BJ (cell line): ENCODE results near the gene RAB35. TPM values are rescaled to one million over a fixed set of nuclear protein-coding genes. Genes with fewer than 3 reads are reported as not detected.

Experiments used
- CTCF ChIA-PET: fragments of 350-600 bp; formaldehyde crosslinking; extraction: SDS; loops from one replicate; lab custom pipeline; 2021; ENCODE audit warnings: antibody characterized with exemption, inconsistent platforms; lab: Yijun Ruan, JAX
- POLR2A ChIA-PET: fragments of 300-600 bp; sonication (Branson Sonifier 250); formaldehyde crosslinking; extraction: SDS; loops from one replicate; lab custom pipeline; 2021; ENCODE audit warnings: antibody characterized with exemption; lab: Charles Lee
- DNase-seq: peaks from one replicate; pipeline ENCODE4 v3.0.0-alpha.2; 2011; ENCODE audit warnings: low read depth
- H3K27me3 ChIP-seq: 2 replicates; pipeline ENCODE4 v1.6.0; 2011; ENCODE audit warnings: low read length; ENCODE audit not compliant: control insufficient read depth, insufficient read depth
- H3K36me3 ChIP-seq: 2 replicates; pipeline ENCODE4 v1.5.1; 2011; ENCODE audit warnings: low read length; ENCODE audit not compliant: control insufficient read depth, insufficient read depth
- H3K4me3 ChIP-seq: 2 replicates; pipeline ENCODE4 v1.5.1; 2011; ENCODE audit warnings: low read depth, mild to moderate bottlenecking, control low read depth, low read length
- polyA plus RNA-seq: library from polyadenylated mRNA; depleted of rRNA; stranded (reverse); fragments of >200 nt; gene quantifications from 2 replicates; pipeline ENCODE4 v1.2.3, GENCODE V29; 2011
- TF ChIP-seq, protein P1 (sequence below): IDR thresholded peaks from 2 replicates; pipeline ENCODE4 v1.5.1; 2011; ENCODE audit warnings: low read depth, mild to moderate bottlenecking, control low read depth, inconsistent platforms, low read length, moderate library complexity; ENCODE audit not compliant: insufficient read depth

RAB35 gene
- polyA plus RNA-seq, 1 experiment: 50.3 TPM

DNA sequence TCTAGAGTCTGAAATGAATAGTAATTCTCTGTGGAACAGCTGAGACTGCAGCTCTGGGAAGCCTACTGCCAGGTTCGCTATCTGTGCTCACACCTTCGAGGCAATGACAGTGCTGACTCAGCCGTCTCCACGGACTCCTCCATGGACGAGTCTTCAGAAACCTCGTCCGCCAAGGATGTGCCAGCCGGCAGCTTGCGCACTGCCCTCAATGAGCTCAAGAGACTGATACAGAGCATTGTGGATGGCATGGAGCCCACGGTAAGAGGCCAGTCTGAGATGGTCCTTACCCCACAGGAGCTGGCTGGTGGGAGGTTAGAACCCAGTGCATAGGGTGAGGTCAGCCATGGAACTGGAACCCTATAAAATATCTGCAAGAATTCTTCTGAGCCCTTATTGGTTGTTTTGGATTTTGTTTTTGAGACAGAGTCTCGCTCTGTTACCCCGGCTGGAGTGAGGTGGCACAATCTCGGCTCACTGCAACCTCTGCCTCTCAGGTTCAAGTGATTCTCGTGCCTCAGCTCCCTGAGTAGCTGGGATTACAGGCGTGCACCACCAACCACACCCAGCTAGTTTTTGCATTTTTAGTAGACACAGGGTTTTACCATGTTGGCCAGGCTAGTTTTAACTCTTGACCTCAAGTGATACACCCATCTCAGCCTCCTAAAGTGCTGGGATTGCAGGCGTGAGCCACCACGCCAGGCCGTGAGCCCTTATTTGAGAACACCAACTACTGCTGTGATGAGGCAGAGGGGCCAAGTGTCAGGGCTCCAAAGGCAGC is 43.9 kb downstream of the RAB35 start:
- CTCF ChIA-PET: interaction anchor here (1.2 to 1.3 kb wide), 2 partner anchors 10 to 14 kb away, joined by 3 to 4 read pairs; no protein-coding TSS in a partner anchor
- no peak for DNase-seq
- Histone ChIP-seq H3K4me3 (no peak overlapping the region), H3K27me3 (peaks cover 7% of the 10 kb centered on the region), H3K36me3 (no peaks in the 10 kb centered on the region)
- POLR2A ChIA-PET: no interaction called here
- TF ChIP-seq, protein P1, sequence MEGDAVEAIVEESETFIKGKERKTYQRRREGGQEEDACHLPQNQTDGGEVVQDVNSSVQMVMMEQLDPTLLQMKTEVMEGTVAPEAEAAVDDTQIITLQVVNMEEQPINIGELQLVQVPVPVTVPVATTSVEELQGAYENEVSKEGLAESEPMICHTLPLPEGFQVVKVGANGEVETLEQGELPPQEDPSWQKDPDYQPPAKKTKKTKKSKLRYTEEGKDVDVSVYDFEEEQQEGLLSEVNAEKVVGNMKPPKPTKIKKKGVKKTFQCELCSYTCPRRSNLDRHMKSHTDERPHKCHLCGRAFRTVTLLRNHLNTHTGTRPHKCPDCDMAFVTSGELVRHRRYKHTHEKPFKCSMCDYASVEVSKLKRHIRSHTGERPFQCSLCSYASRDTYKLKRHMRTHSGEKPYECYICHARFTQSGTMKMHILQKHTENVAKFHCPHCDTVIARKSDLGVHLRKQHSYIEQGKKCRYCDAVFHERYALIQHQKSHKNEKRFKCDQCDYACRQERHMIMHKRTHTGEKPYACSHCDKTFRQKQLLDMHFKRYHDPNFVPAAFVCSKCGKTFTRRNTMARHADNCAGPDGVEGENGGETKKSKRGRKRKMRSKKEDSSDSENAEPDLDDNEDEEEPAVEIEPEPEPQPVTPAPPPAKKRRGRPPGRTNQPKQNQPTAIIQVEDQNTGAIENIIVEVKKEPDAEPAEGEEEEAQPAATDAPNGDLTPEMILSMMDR: no peak

DNA sequence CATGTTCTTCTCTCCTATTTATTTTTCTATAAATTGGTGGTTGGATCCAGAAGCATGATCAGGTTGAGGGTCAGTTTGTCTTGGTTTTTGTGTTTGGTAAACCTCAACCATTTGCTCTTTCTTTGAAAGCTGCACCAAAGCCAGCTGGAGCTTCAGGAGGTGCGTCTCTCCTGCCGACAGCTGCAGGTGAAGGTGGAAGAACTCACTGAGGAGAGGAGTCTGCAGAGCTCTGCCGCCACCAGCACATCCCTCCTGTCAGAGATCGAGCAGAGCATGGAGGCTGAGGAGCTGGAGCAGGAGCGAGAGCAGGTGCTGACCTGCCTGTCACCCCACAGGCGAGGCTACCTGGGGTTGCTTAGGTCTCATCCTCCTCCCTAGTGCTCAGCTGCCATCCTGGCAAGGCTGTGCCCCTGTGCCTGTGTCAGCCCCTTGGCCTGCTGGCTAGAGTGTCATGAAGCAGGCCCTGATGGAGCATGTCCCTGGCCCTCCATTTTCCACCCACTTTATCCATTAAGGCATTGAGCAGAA is 45.0 kb downstream of the RAB35 start:
- TF ChIP-seq, protein P1: no peak
- ChIA-PET POLR2A (no interaction called here), CTCF (interaction anchor here (1.3 to 1.7 kb wide), 2 partner anchors 9 to 16 kb away, joined by 3 to 6 read pairs; no protein-coding TSS in a partner anchor)
- Histone ChIP-seq H3K27me3 (peaks cover 7% of the 10 kb centered on the region), H3K36me3 (no peaks in the 10 kb centered on the region), H3K4me3 (no peak overlapping the region)
- no peak for DNase-seq

DNA sequence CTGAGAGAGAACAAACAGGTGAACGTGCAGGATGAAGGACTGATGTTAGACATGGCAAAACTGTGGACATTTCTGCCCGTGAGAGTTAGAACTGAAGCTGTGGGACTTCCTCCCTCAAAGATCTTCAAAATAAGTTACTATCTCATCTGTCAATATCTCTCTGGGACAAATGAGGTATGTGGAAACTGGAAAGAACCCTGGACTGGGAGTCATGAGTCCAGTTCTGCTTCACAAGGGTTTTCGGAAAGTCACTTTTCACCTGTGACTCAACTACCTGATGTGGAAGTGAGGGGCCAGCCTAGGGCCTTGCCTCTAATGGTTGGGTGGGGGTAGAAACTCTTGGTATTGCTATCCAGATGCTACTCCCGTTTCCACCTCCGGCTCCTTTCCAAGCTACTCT is 47.3 kb downstream of the RAB35 start:
- H3K4me3 ChIP-seq: no peak overlapping the region
- TF ChIP-seq, protein P1: no peak
- peaks cover 11% of the 10 kb centered on the region for H3K27me3 ChIP-seq
- POLR2A ChIA-PET: no interaction called here
- DNase-seq: no peak
- CTCF ChIA-PET: interaction anchor here (0.9 to 2.0 kb wide), 2 partner anchors 12 to 18 kb away, joined by 3 to 4 read pairs; no protein-coding TSS in a partner anchor
- no peaks in the 10 kb centered on the region for H3K36me3 ChIP-seq

DNA sequence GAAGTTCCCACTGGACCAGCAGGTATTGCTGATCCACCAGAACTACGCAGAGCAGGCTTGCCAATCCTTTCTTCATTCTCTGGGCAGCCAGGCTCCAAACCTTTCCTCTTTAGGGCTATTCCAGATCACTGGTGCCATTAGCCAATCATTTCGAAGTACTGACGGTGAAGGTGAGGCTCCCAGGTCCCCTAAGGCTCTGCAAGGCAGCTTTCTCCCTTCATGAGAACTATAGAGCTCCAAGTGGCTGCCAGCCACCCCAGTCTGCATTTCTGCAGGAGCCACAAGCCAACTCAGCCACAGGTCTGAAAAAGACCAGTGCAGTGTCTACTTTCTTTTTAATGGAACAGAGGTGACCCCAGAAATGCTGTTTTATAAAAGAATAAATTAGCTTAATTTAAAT is 48.7 kb downstream of the RAB35 start:
- CTCF ChIA-PET: interaction anchor here (2.0 kb wide), 1 partner anchor 19 kb away, joined by 4 read pairs; no protein-coding TSS in a partner anchor
- Histone ChIP-seq H3K36me3 (no peaks in the 10 kb centered on the region), H3K4me3 (no peak overlapping the region), H3K27me3 (peaks cover 17% of the 10 kb centered on the region)
- DNase-seq: no peak
- POLR2A ChIA-PET: no interaction called here
- TF ChIP-seq, protein P1: no peak
